GM19240 (cell line): ENCODE measurements around the gene ANTXR2.
"Not testable (repeated sequence)": the region's sequence is repeated elsewhere in the genome, so short reads cannot be mapped to it uniquely, and the experiment has no call there.

Experiments
- DNase-seq: peaks from one replicate; pipeline ENCODE4 v3.0.0; 2011; ENCODE audit warnings: low spot score; ENCODE audit not compliant: insufficient read length

The ANTXR2 gene

DNA sequence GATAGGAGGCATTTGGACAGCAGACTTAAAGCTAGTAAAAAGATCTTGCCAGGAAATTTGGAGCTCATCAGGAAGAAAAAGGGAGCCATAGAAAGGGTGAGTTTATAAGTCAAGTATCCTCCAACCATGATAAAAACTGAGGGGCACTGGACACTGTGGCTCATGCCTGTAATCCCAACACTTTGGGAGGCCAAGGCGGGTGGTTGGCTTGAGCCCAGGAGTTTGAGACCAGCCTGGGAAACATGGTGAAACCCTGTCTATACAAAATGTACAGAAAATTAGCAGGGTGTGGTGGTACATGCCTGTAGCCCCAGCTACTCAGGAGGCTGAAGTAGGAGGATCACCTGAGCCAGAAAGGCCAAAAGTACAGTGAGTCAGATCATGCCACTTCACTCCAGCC is 48.7 kb downstream of the ANTXR2 start:
- DNase-seq, result no peak

- no peak for DNase-seq
Observed at GRCh38 chr4:80022282-80022681, 50.7 kb downstream of the ANTXR2 start.

- no peak for DNase-seq
Observed at GRCh38 chr4:80017125-80017854, 55.7 kb downstream of the ANTXR2 start.

DNA sequence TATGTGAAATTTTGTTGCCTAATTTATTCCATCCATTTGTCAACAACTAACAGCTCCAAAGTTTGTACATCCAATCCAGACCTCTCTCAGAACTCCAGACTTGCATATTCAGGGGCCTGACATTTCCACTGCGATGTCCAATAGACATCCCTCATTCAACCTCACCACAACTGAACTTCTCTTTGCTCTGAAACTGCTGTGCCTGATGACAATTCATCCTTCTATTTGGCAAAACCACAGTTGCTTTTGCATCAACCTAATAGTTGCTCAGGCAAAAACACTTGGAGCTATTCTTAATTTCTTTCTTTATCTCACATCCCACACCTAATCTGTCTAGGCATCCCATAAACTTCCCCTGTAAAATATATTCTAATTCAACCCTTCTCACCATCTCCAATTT is 56.5 kb downstream of the ANTXR2 start:
- no peak for DNase-seq

DNA sequence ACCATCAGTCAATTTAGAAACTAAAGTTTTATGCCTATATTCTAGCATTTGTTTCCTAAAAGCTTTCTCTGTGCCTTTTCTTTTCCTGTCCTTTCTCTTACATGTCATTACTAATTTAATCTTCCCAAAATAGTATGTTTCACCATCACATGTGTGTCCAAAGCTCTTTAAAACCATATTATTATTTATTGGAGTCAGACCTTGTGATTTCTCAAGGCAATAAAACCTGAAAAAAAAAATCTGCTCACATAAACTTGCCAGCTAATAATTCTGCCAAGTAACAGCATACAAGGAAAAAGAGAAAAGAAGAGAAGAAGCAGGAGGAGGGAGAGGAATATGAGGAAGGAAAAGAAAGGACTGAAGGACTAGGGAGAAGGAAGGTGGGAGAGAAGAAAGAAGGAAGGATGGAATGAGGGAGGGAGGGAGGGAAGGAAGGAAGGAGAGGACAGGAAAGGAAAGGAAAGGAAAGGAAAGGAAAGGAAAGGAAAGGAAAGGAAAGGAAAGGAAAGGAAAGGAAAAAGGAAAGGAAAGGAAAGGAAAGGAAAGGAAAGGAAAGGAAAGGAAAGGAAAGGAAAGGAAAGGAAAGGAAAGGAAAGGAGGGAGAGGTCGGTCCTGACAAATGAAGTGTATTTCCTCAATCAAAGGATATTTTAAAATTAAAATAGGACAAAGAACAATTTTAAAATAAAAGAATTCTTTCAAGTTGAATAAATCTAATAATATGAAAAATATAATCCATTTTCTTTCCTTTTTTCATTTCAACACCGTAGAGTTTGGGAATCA is 57.4 kb downstream of the ANTXR2 start:
- DNase-seq, result no peak

DNA sequence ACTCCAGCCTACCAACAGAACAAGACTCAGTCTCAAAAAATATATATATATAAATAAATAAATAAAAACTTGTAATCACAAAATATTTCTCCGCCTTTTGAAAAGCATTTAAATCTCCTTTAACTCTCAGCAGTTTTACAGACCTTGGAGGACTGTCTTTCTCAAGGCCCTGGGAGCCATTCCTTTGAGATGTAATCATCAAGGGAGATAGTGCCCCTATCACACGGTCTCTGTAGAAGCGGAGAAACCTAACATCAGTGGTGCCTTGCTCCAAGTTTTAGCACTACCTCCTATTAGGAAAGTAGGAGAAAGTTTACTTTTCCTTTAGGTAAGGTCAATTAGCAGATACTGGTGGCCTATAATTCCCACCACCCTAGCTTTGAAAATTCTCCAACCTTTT is 58.5 kb downstream of the ANTXR2 start:
- DNase-seq, result no peak

DNA sequence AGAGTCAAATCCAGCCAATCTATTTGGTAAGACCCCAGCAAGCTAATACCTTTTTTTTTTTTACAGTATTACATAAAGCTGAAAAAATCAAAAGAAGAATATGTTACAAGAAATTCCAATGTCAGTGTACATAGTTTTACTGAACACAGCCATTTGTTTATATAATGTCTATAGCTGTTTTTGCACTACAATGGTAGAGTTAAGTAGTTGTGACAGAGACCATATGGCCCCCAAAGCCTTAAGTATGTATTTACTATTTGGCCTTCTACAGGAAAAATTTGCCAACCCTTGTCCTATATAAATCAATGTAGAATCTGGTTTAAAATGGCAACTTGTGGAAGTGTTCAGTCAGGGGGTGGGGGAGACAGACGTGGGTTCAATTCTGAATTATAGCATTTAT is 60.7 kb downstream of the ANTXR2 start:
- no peak for DNase-seq

- DNase-seq, result no peak
Observed at GRCh38 chr4:80011636-80012236, 61.3 kb downstream of the ANTXR2 start.

GRCh38 chr4:80010316-80010715 is 62.7 kb downstream of the ANTXR2 start:
- DNase-seq, result no peak

DNA sequence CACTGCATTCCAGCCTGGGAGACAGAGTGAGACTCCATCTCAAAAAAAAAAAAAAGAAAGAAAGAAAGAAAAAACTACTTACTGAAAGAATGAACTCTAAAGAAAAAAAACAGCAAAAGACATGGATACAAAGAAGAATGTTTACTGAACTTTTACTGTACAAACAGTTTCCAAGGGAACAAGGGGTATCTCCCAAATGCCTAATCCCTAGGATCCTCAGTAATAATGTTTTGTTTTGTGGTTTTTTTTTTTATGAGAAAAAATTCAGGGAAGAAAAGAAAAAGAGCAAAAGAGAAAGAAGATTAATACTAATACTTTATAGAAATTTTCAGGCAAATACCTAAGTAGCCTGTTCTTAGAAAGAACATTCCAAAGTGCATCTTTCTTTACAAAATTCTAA is 63.2 kb downstream of the ANTXR2 start:
- no peak for DNase-seq

GRCh38 chr4:80008971-80009370 is 64.1 kb downstream of the ANTXR2 start:
- DNase-seq, result no peak

- DNase-seq, result no peak
Observed at GRCh38 chr4:80008351-80008750, 64.7 kb downstream of the ANTXR2 start.

DNA sequence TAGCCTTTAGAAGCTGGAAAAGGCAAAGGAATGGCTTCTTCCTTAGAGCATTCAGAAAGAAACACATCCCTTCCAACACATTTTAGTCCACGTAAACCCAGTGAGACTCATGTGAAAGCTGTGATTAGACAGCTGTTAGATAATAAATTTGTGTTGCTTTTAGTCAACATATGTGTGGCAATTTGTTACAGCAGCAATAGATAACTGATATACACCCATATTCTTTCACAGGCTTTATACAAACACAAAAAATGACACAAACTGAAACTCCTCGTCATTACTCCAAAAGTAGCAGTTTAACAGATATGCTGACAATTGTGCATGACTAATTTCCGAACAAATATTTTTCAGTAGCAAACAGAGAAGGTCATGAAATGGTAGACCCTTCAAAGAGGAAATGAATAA is 65.3 kb downstream of the ANTXR2 start:
- DNase-seq, result no peak

GRCh38 chr4:80006935-80007744 is 65.9 kb downstream of the ANTXR2 start:
- DNase-seq, result no peak

- DNase-seq, result no peak
Observed at GRCh38 chr4:80005863-80006262, 67.2 kb downstream of the ANTXR2 start.

DNA sequence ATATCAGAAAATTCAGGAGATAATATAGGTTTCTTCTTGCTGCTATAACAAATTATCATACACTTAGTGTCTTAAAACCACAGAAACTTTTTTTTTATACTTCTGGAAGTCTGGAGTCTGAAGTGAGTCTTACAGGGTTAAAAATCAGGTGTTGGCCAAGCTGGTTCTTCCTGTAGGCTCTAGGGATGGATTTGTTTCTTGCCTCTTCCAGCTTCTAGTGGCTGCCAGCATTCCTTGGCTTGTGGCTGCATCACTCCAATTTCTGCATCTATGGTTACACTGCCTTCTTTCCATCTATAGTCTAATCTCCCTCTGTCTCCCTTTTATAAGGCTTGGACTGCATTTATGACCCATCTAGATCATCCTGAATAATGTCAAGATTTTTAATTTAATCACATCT is 68.7 kb downstream of the ANTXR2 start:
- DNase-seq, result no peak

DNA sequence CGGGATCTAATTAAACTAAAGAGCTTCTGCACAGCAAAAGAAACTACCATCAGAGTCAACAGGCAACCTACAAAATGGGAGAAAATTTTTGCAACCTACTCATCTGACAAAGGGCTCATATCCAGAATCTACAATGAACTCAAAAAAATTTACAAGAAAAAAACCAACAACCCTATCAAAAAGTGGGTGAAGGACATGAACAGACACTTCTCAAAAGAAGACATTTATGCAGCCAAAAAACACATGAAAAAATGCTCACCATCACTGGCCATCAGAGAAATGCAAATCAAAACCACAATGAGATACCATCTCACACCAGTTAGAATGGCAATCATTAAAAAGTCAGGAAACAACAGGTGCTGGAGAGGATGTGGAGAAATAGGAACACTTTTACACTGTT is 70.5 kb downstream of the ANTXR2 start:
- not testable (repeated sequence) for DNase-seq

- not testable (repeated sequence) for DNase-seq
Observed at GRCh38 chr4:79999048-79999447, 74.0 kb downstream of the ANTXR2 start.

- no peak for DNase-seq
Observed at GRCh38 chr4:79998201-79998600, 74.8 kb downstream of the ANTXR2 start.

- DNase-seq, result no peak
Observed at GRCh38 chr4:79996851-79997250, 76.2 kb downstream of the ANTXR2 start.

GRCh38 chr4:79993476-79993875 is 79.6 kb downstream of the ANTXR2 start:
- no peak for DNase-seq

- no peak for DNase-seq
Observed at GRCh38 chr4:79991601-79992000, 81.4 kb downstream of the ANTXR2 start.
